ENCODE results near the gene CCDC17.
A peak's percentile ranks its signal among the peaks of the same experiment; 100 is the strongest.

Gene CCDC17

GRCh38 chr1:45594412-45594811, 29.4 kb downstream of the CCDC17 start:
- no peak overlapping the region for H3K4me3 ChIP-seq (ENCODE audit: control insufficient read depth, low read depth, low read length)
- TF ChIP-seq CTCF (conservative IDR thresholded peaks at IDR 0.05; ENCODE audit: control insufficient read depth, insufficient read depth, low read depth, low read length) = no peak
- DNase-seq (ENCODE audit: low read depth) = no peak

GRCh38 chr1:45589861-45590260, 34.0 kb downstream of the CCDC17 start:
- no peak for TF ChIP-seq CTCF (conservative IDR thresholded peaks at IDR 0.05; ENCODE audit: control insufficient read depth, insufficient read depth, low read depth, low read length)
- H3K4me3 ChIP-seq (ENCODE audit: control insufficient read depth, low read depth, low read length) = no peak overlapping the region
- DNase-seq (ENCODE audit: low read depth) = no peak

GRCh38 chr1:45586769-45587168, 37.1 kb downstream of the CCDC17 start:
- DNase-seq (ENCODE audit: low read depth) = no peak
- TF ChIP-seq CTCF (conservative IDR thresholded peaks at IDR 0.05; ENCODE audit: control insufficient read depth, insufficient read depth, low read depth, low read length) = no peak
- H3K4me3 ChIP-seq (ENCODE audit: control insufficient read depth, low read depth, low read length) = no peak overlapping the region

- H3K4me3 ChIP-seq (ENCODE audit: control insufficient read depth, low read depth, low read length) = peak overlapping the region; percentile 100
- DNase-seq (ENCODE audit: low read depth) = no peak
- no peak for TF ChIP-seq CTCF (conservative IDR thresholded peaks at IDR 0.05; ENCODE audit: control insufficient read depth, insufficient read depth, low read depth, low read length)
Measured at GRCh38 chr1:45585496-45586075, 38.3 kb downstream of the CCDC17 start.

- TF ChIP-seq CTCF (conservative IDR thresholded peaks at IDR 0.05; ENCODE audit: control insufficient read depth, insufficient read depth, low read depth, low read length) = no peak
- peak overlapping the region; percentile 100 for H3K4me3 ChIP-seq (ENCODE audit: control insufficient read depth, low read depth, low read length)
- DNase-seq (ENCODE audit: low read depth) = no peak
Measured at GRCh38 chr1:45585110-45585426, 38.8 kb downstream of the CCDC17 start.

GRCh38 chr1:45584351-45585109, 39.3 kb downstream of the CCDC17 start:
- H3K4me3 ChIP-seq (ENCODE audit: control insufficient read depth, low read depth, low read length) = peak overlapping the region; percentile 100
- no peak for TF ChIP-seq CTCF (conservative IDR thresholded peaks at IDR 0.05; ENCODE audit: control insufficient read depth, insufficient read depth, low read depth, low read length)
- DNase-seq (ENCODE audit: low read depth) = peak; percentile 77
